Activated CD8-positive, alpha-beta T cell treated with anti-CD3 and anti-CD28 coated beads for 36 hours (primary cell): Measurements from ENCODE around the gene SLC39A7. TPM values are rescaled to one million over a fixed set of nuclear protein-coding genes. Genes with fewer than 3 reads are reported as not detected.

Experiments used
- ATAC-seq: fragments of 200-7000 bp; cut with Tn5 transposase; one replicate; pipeline ENCODE4 v1.10.0; 2021; ENCODE audit warnings: mild to moderate bottlenecking, moderate library complexity
- CTCF ChIA-PET: fragments of 350-600 bp; sonication (Branson Sonifier 250); formaldehyde crosslinking; loops from one replicate; lab custom pipeline; 2021; ENCODE audit warnings: antibody characterized with exemption; lab: Charles Lee
- POLR2A ChIA-PET: fragments of 350-600 bp; sonication (Branson Sonifier 250); formaldehyde crosslinking; loops from one replicate; lab custom pipeline; 2021; ENCODE audit warnings: antibody characterized with exemption; lab: Charles Lee
- DNase-seq: peaks from one replicate; pipeline ENCODE4 v3.0.0-alpha.2; 2020
- H3K27ac Mint-ChIP-seq: one replicate; pipeline ENCODE4 v1.8.0; 2021; ENCODE audit warnings: mild to moderate bottlenecking, mixed read lengths
- H3K27me3 Mint-ChIP-seq: one replicate; pipeline ENCODE4 v1.8.0; 2021; ENCODE audit warnings: mixed read lengths
- H3K36me3 Mint-ChIP-seq: one replicate; pipeline ENCODE4 v1.8.0; 2021; ENCODE audit warnings: low read depth, mixed read lengths
- H3K4me1 Mint-ChIP-seq: one replicate; pipeline ENCODE4 v1.8.0; 2021; ENCODE audit warnings: low read depth, mixed read lengths
- H3K4me3 Mint-ChIP-seq: one replicate; pipeline ENCODE4 v1.8.0; 2021; ENCODE audit warnings: mild to moderate bottlenecking, moderate library complexity, mixed read lengths
- H3K9me3 Mint-ChIP-seq: one replicate; pipeline ENCODE4 v1.8.0; 2021; ENCODE audit warnings: mixed read lengths
- CTCF ChIP-seq: fragments of 200-600 bp; IDR thresholded peaks from one replicate; pipeline ENCODE4 v1.8.0; 2022; ENCODE audit warnings: antibody characterized with exemption, mild to moderate bottlenecking
- intact Hi-C: fragments of 100-400 bp; cut with micrococcal nuclease; formaldehyde crosslinking; loops from one replicate; pipeline ENCODE4 v1.10.0; 2022
- microRNA-seq: library from miRNA; unstranded; fragments of <30 nt; microRNA quantifications from one replicate; pipeline ENCODE4 v1.2.0, GENCODE V29; 2022; ENCODE audit warnings: borderline microRNAs expressed, borderline replicate concordance
- total RNA-seq, 2 experiments: library from RNA; stranded (reverse); gene quantifications; one replicate each; pipeline ENCODE4 v1.2.3, GENCODE V29; 2021

Gene SLC39A7
- total RNA-seq, 2 experiments from 2014 or later: 43.1 to 43.3 TPM

GRCh38 chr6:33249732-33250630 lies 49.3 kb downstream of the SLC39A7 start:
- peak overlapping the region; percentile 95 for H3K27ac Mint-ChIP-seq
- peak overlapping the region; percentile 92 for H3K4me3 Mint-ChIP-seq
- POLR2A ChIA-PET: interaction anchor here (0.5 to 5.2 kb wide), 19 partner anchors 9 to 445 kb away, joined by 3 to 53 read pairs (median 6); partner anchors contain the start of genes B3GALT4, HSD17B8, RING1 and RPS18
- ATAC-seq: no peak
- peak; percentile 28 for DNase-seq
- no peaks in the 10 kb centered on the region for H3K9me3 Mint-ChIP-seq
- intact Hi-C loops: loop anchor here (2.0 to 10.0 kb wide), 4 partner anchors 38 to 245 kb away; partner anchors contain the start of gene HLA-DOA
- H3K27me3 Mint-ChIP-seq: no peaks in the 10 kb centered on the region
- peaks cover 28% of the 10 kb centered on the region for H3K36me3 Mint-ChIP-seq
- CTCF ChIA-PET: interaction anchor here (0.6 to 5.2 kb wide), 20 partner anchors 12 to 266 kb away, joined by 3 to 75 read pairs (median 8); partner anchors contain the start of genes RING1, RPS18, RXRB and SLC39A7
- TF ChIP-seq CTCF: no peak
- peaks cover 34% of the 10 kb centered on the region for H3K4me1 Mint-ChIP-seq

- Mint-ChIP-seq H3K27ac (peak overlapping the region; percentile 95), H3K9me3 (no peaks in the 10 kb centered on the region), H3K4me1 (peaks cover 34% of the 10 kb centered on the region), H3K4me3 (peak overlapping the region; percentile 92), H3K36me3 (peaks cover 31% of the 10 kb centered on the region), H3K27me3 (no peaks in the 10 kb centered on the region)
- POLR2A ChIA-PET: interaction anchor here (1.0 to 5.2 kb wide), 13 partner anchors 8 to 444 kb away, joined by 3 to 53 read pairs (median 6); partner anchors contain the start of genes B3GALT4, RING1, RPS18 and VPS52
- CTCF ChIA-PET: interaction anchor here (0.8 to 4.7 kb wide), 7 partner anchors 20 to 266 kb away, joined by 3 to 75 read pairs (median 5); partner anchors contain the start of genes RPS18, RXRB, SLC39A7 and VPS52
- ATAC-seq (no peak), DNase-seq (no peak)
- no peak for TF ChIP-seq CTCF
- intact Hi-C loops: no loop called here
Observed at GRCh38 chr6:33250731-33251130, 50.1 kb downstream of the SLC39A7 start.

- intact Hi-C loops: no loop called here
- H3K4me3 Mint-ChIP-seq: peak overlapping the region; percentile 16
- CTCF ChIA-PET: interaction anchor here (3.9 to 4.7 kb wide), 2 partner anchors 54 to 126 kb away, joined by 51 to 75 read pairs; partner anchors contain the start of genes RXRB and SLC39A7
- no peaks in the 10 kb centered on the region for H3K27me3 Mint-ChIP-seq
- ATAC-seq: no peak
- POLR2A ChIA-PET: interaction anchor here (0.6 to 5.2 kb wide), 9 partner anchors 9 to 170 kb away, joined by 3 to 53 read pairs (median 5); partner anchors contain the start of genes RING1, RPS18 and VPS52
- H3K9me3 Mint-ChIP-seq: no peaks in the 10 kb centered on the region
- peaks cover 34% of the 10 kb centered on the region for H3K4me1 Mint-ChIP-seq
- peaks cover 31% of the 10 kb centered on the region for H3K36me3 Mint-ChIP-seq
- TF ChIP-seq CTCF: no peak
- peak overlapping the region; percentile 63 for H3K27ac Mint-ChIP-seq
- DNase-seq: no peak
Observed at GRCh38 chr6:33251395-33252012, 50.8 kb downstream of the SLC39A7 start.

GRCh38 chr6:33252759-33253158 lies 52.1 kb downstream of the SLC39A7 start:
- no peak for DNase-seq
- TF ChIP-seq CTCF: no peak
- H3K27me3 Mint-ChIP-seq: no peaks in the 10 kb centered on the region
- H3K4me3 Mint-ChIP-seq: no peak overlapping the region
- ChIA-PET POLR2A (no interaction called here), CTCF (no interaction called here)
- H3K9me3 Mint-ChIP-seq: no peaks in the 10 kb centered on the region
- intact Hi-C loops: no loop called here
- no peak overlapping the region for H3K27ac Mint-ChIP-seq
- peaks cover 31% of the 10 kb centered on the region for H3K36me3 Mint-ChIP-seq
- ATAC-seq: no peak
- H3K4me1 Mint-ChIP-seq: peaks cover 34% of the 10 kb centered on the region

Small RNA genes within 50 kb of the gene (microRNA-seq; reads per million reads assigned to microRNA genes)
- 7.3 reads per million, percentile 27 among the genes with 10 or more reads in this experiment for gene MIR219A1

Other genes with a start within 250 kb of the SLC39A7 start
- gene HLA-DMA, start 247.8 kb upstream of the SLC39A7 start, total RNA-seq: 10 to 100 TPM; 16.2 TPM
- gene BRD2, start 232.3 kb upstream of the SLC39A7 start, total RNA-seq: 100 to 1,000 TPM; 219 to 235 TPM
- gene HLA-DOA, start 191.3 kb upstream of the SLC39A7 start, total RNA-seq: 1 to 10 TPM; 6.4 to 8.1 TPM
- gene HLA-DPA1, start 127.2 kb upstream of the SLC39A7 start, total RNA-seq: 10 to 100 TPM; 27.6 to 27.9 TPM
- gene HLA-DPB1, start 124.9 kb upstream of the SLC39A7 start, total RNA-seq: 10 to 100 TPM; 12.3 to 14.8 TPM
- gene COL11A2, start 8.4 kb upstream of the SLC39A7 start, total RNA-seq: 1 to 10 TPM; 1.3 to 1.4 TPM
- gene RXRB, start 202 bp upstream of the SLC39A7 start, total RNA-seq: 10 to 100 TPM; 41.2 to 41.9 TPM
- gene HSD17B8, start 3.8 kb downstream of the SLC39A7 start, total RNA-seq: 10 to 100 TPM; 40.6 to 42.0 TPM
- 10 to 100 TPM; 26.8 to 27.5 TPM for gene RING1, start 7.6 kb downstream of the SLC39A7 start, total RNA-seq
- 10 to 100 TPM; 31.2 to 34.3 TPM for gene VPS52, start 71.0 kb downstream of the SLC39A7 start, total RNA-seq
- 1,000 to 10,000 TPM; 4,910 to 4,938 TPM for gene RPS18, start 71.2 kb downstream of the SLC39A7 start, total RNA-seq
- 1 to 10 TPM; 3.6 to 4.2 TPM for gene B3GALT4, start 76.3 kb downstream of the SLC39A7 start, total RNA-seq
- 10 to 100 TPM; 64.0 to 72.2 TPM for gene WDR46, start 88.4 kb downstream of the SLC39A7 start, total RNA-seq
- gene PFDN6, start 88.7 kb downstream of the SLC39A7 start, total RNA-seq: 10 to 100 TPM; 78.1 to 92.3 TPM
- 10 to 100 TPM; 24.2 to 24.3 TPM for gene RGL2, start 98.1 kb downstream of the SLC39A7 start, total RNA-seq
- 100 to 1,000 TPM; 179 to 183 TPM for gene TAPBP, start 113.2 kb downstream of the SLC39A7 start, total RNA-seq
- 1 to 10 TPM; 7.2 to 7.5 TPM for gene ZBTB22, start 116.9 kb downstream of the SLC39A7 start, total RNA-seq
- 10 to 100 TPM; 59.8 to 72.4 TPM for gene DAXX, start 122.1 kb downstream of the SLC39A7 start, total RNA-seq
- gene KIFC1, start 191.0 kb downstream of the SLC39A7 start, total RNA-seq: 10 to 100 TPM; 93.4 to 96.0 TPM
- gene PHF1, start 210.1 kb downstream of the SLC39A7 start, total RNA-seq: 10 to 100 TPM; 31.9 to 32.6 TPM
- 100 to 1,000 TPM; 155 to 160 TPM for gene CUTA, start 217.2 kb downstream of the SLC39A7 start, total RNA-seq
- gene SYNGAP1, start 219.2 kb downstream of the SLC39A7 start, total RNA-seq: 10 to 100 TPM; 57.9 to 67.0 TPM